Activated CD8-positive, alpha-beta memory T cell treated with anti-CD3 and anti-CD28 coated beads, Interleukin-2, amount 50 U/mL, for 24 hours (primary cell): Measurements from ENCODE around the gene ENGASE.
"Not testable (repeated sequence)": the region's sequence is repeated elsewhere in the genome, so short reads cannot be mapped to it uniquely, and the experiment has no call there.

Experiments
- DNase-seq: peaks from one replicate; pipeline ENCODE4 v3.0.0-alpha.2; 2020; ENCODE audit errors: extremely low read depth

The ENGASE gene

GRCh38 chr17:79053251-79053925 is 21.2 kb upstream of the ENGASE start:
- no peak for DNase-seq

GRCh38 chr17:79054200-79054960 is 20.2 kb upstream of the ENGASE start:
- no peak for DNase-seq

DNA sequence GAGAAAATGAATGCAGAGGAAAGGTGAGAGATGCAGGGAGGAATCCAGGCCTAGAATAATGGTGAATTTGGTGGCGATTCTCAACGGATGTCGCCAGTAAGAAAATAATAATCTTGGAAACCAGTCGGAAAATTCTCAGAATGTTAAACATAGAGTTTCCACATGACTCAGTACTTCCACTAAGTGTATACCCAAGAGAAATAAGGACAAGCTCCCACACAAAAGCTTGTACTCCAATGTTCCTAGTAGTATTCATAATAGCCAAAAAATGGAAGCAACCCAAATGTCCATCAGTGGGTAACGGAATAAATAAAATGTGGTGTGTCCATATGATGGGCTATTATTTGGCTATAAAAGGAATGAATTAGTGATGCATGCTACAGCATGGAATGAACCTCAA is 19.4 kb upstream of the ENGASE start:
- DNase-seq = no peak

- no peak for DNase-seq
These were observed 16.8 kb upstream of the ENGASE start for GRCh38 chr17:79057737-79058385.

GRCh38 chr17:79062691-79063090 is 11.9 kb upstream of the ENGASE start:
- DNase-seq = no peak

- DNase-seq = no peak
These were observed 10.6 kb upstream of the ENGASE start for GRCh38 chr17:79064026-79064425.

- no peak for DNase-seq
These were observed 9.4 kb upstream of the ENGASE start for GRCh38 chr17:79065105-79065670.

DNA sequence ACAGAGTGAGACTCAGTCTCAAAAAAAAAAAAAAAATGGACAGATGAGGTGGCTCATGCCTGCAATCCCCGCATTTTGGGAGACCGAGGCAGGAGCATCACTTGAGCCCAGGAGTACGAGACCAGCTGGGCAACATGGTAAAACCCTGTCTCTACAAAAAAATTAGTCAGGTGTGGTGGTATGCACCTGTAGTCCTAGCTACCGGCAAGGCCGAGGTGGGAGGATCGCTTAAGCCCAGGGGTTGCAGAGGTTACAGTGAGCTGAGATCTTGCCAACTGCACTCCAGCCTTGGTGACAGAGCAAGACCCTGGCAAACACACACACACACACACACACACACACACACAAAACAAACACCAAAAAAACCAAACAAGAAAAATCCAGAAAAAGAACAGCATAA is 7.7 kb upstream of the ENGASE start:
- DNase-seq = no peak

DNA sequence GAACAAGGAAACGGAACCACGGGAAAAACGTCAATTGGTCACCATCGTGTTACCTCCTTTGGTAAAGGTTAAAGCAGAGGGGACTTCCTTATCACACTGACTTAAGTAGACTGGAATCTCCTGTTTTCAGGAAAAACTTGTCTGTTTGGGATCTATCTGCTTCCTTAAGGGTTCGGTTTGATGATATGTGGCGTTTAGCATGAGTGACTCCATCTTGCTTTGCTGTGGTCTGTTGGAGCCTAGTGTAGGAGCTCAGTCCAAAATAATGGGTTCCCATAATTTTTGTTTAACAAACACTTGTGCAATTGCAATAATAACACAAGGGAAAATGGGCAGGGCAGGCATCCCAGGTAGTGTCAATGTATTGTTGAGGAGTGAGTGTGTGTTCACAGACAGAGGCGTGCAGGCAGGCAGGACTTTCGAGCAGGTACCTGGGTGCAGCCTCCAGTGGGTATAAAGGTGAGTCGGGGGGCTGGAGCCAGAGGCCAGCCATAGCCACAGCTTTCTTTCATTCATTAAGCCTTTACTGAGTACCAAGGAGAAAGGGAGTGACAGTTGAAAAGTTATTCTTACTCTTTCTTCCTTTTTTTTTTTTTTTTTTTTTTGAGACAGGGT is 4.3 kb upstream of the ENGASE start:
- DNase-seq = no peak

GRCh38 chr17:79071161-79071740 is 3.4 kb upstream of the ENGASE start:
- DNase-seq = no peak

- no peak for DNase-seq
These were observed 2.1 kb upstream of the ENGASE start for GRCh38 chr17:79072544-79072943.

DNA sequence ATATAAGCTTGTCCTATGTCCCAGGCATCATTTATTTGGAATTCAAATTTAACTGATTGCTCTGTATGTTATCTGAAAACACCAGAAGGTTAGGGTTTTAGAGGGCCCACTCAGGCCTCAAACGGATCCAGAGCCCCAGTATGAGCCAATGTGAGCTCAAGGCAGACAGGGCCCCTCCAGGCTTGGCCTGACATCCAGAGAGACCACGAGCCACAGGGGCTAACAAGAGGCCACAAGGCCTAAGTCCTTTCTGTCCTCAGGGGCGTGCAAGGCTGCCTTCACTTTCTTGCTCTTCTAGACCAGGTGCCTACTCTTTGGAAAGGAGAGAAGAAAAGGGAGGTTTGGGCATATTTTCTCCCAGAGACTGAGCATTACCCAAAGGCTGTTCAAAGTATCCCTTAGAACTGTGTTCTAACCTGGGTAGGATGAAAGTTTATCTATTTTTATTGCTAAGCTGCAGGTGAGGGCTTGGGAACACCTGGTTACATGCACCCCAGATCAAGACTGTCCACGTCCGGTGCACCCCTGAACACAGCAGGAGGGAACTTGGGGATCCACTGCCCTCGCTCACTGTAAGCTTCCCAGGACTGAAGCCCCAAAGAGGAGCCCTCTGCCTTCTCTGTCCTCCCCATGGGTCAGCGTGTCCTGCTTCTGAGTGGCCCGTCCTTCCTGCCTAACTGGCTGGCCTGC is 1.5 kb upstream of the ENGASE start:
- DNase-seq = no peak

GRCh38 chr17:79073706-79074088 is 927 bp upstream of the ENGASE start:
- DNase-seq = no peak

- DNase-seq = not testable (repeated sequence)
These were observed 439 bp upstream of the ENGASE start for GRCh38 chr17:79074121-79074648.

GRCh38 chr17:79075446-79075750 is 774 bp downstream of the ENGASE start:
- DNase-seq = no peak

DNA sequence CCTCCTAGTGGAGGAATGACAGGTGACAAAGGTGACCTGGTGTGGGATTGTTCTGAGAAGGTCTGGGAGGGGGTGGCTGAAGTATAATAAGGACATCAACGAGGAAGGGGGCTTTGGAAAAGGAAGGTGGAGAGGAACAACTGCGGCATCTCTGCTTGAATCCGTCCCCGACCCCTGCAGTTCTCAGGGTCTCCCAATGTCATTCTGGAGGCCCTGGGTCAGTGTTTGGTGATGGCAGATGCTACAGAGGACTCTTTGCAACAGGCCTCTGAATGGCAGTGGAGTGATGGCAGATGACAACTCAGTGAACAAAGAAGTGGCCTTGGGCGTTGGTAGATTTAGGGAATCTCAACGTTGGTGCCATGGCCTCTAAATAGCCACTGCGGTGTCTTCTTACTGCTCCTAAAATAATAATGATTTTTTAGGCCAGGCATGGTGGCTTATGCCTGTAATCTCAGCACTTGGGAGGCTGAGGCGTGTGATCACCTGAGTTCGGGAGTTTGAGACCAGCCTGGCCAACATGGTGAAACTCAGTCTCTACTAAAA is 1.3 kb downstream of the ENGASE start:
- DNase-seq = no peak

- DNase-seq = no peak
These were observed 3.0 kb downstream of the ENGASE start for GRCh38 chr17:79077587-79077986.

GRCh38 chr17:79078476-79079190 is 4.0 kb downstream of the ENGASE start:
- DNase-seq = no peak

DNA sequence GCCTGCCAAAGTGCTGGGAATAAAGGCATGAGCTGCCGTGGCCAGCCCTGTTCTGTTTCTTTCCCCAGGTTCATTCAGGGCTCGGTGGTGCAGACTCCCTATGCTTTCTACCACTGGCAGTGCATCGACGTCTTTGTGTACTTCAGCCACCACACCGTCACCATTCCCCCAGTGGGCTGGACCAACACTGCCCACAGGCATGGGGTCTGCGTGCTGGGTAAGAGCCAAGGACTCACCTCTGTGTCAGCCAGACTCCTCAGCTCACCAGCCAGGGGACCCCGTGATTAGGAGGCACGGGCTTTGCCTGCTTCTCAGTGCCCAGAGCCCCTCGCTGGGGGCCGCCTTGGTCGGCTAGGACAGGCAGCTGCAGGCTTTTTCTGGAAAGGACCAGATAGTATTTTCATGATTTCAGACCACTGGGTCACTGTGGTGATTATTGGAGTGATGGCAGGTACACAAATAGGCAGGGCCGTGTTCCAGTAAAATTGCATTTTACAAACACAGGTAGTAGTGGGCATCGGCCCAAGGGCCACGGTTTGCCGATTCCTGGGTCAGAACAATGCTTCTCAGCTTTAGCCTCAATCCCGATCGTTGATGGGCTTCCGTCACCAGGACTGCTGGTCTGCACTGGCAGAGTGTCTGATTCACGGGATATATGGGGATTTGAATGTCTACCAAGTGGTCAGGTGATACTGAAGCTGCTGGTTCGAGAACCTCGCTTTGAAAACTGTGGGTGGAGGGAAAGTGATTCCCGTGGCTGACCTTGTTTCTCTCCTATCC is 5.0 kb downstream of the ENGASE start:
- DNase-seq = no peak
